ENCODE data around the gene CLTC. TPM values are rescaled to one million over a fixed set of nuclear protein-coding genes. Genes with fewer than 3 reads are reported as not detected.
"Not testable (repeated sequence)": the region's sequence is repeated elsewhere in the genome, so short reads cannot be mapped to it uniquely, and the experiment has no call there.

Gene CLTC
- total RNA-seq, 2 experiments from 2014 or later, result 181 to 183 TPM

- ChIA-PET CTCF (no interaction called here), POLR2A (no interaction called here)
Measured at GRCh38 chr17:59629174-59629573, 9.5 kb downstream of the CLTC start.

GRCh38 chr17:59631276-59631675, 11.6 kb downstream of the CLTC start:
- CTCF ChIA-PET, result no interaction called here
- POLR2A ChIA-PET, result no interaction called here

GRCh38 chr17:59632398-59632797, 12.7 kb downstream of the CLTC start:
- ChIA-PET POLR2A (no interaction called here), CTCF (no interaction called here)

- POLR2A ChIA-PET, result no interaction called here
Measured at GRCh38 chr17:59633658-59634359, 14.1 kb downstream of the CLTC start.

GRCh38 chr17:59634632-59635541, 15.2 kb downstream of the CLTC start:
- ChIA-PET POLR2A (interaction anchor here (1.2 kb wide), 1 partner anchor 15 kb away, joined by 6 read pairs; the partner anchor contains the start of gene CLTC), CTCF (no interaction called here)

More at GRCh38 chr17:59633658-59634359, 14.1 kb downstream of the CLTC start:
- CTCF ChIA-PET, result no interaction called here

- ChIA-PET CTCF (no interaction called here), POLR2A (interaction anchor here (0.6 kb wide), 1 partner anchor 456 kb away, joined by 4 read pairs; no protein-coding TSS in a partner anchor)
Measured at GRCh38 chr17:59637611-59638310, 18.1 kb downstream of the CLTC start.

GRCh38 chr17:59638553-59638952, 18.9 kb downstream of the CLTC start:
- POLR2A ChIA-PET, result no interaction called here
- CTCF ChIA-PET, result no interaction called here

- ChIA-PET POLR2A (no interaction called here), CTCF (interaction anchor here (0.5 kb wide), 1 partner anchor 41 kb away, joined by 4 read pairs; no protein-coding TSS in a partner anchor)
Measured at GRCh38 chr17:59641799-59642484, 22.2 kb downstream of the CLTC start.

GRCh38 chr17:59642565-59642964, 22.9 kb downstream of the CLTC start:
- POLR2A ChIA-PET, result interaction anchor here (0.5 kb wide), 1 partner anchor 170 kb away, joined by 7 read pairs; no protein-coding TSS in a partner anchor
- CTCF ChIA-PET, result interaction anchor here (0.5 kb wide), 1 partner anchor 42 kb away, joined by 4 read pairs; no protein-coding TSS in a partner anchor

GRCh38 chr17:59643159-59644140, 23.8 kb downstream of the CLTC start:
- POLR2A ChIA-PET, result interaction anchor here (0.5 kb wide), 1 partner anchor 171 kb away, joined by 7 read pairs; no protein-coding TSS in a partner anchor
- CTCF ChIA-PET, result no interaction called here

GRCh38 chr17:59647288-59647687, 27.6 kb downstream of the CLTC start:
- ChIA-PET POLR2A (no interaction called here), CTCF (interaction anchor here (0.5 kb wide), 1 partner anchor 28 kb away, joined by 3 read pairs; no protein-coding TSS in a partner anchor)

- CTCF ChIA-PET, result no interaction called here
- POLR2A ChIA-PET, result interaction anchor here (0.6 to 1.1 kb wide), 2 partner anchors 31 to 226 kb away, joined by 3 read pairs; no protein-coding TSS in a partner anchor
Measured at GRCh38 chr17:59649886-59650285, 30.2 kb downstream of the CLTC start.

GRCh38 chr17:59650642-59651041, 30.9 kb downstream of the CLTC start:
- ChIA-PET POLR2A (interaction anchor here (0.6 to 1.1 kb wide), 3 partner anchors 32 to 227 kb away, joined by 3 read pairs; no protein-coding TSS in a partner anchor), CTCF (interaction anchor here (0.7 kb wide), 2 partner anchors 21 to 33 kb away, joined by 3 to 6 read pairs; no protein-coding TSS in a partner anchor)

GRCh38 chr17:59651346-59651745, 31.7 kb downstream of the CLTC start:
- ChIA-PET CTCF (no interaction called here), POLR2A (no interaction called here)

GRCh38 chr17:59652119-59652518, 32.4 kb downstream of the CLTC start:
- POLR2A ChIA-PET, result no interaction called here
- CTCF ChIA-PET, result no interaction called here

- CTCF ChIA-PET, result interaction anchor here (0.7 kb wide), 1 partner anchor 1382 kb away, joined by 3 read pairs; no protein-coding TSS in a partner anchor
- POLR2A ChIA-PET, result not testable (repeated sequence)
Measured at GRCh38 chr17:59656624-59657023, 36.9 kb downstream of the CLTC start.

- ChIA-PET CTCF (no interaction called here), POLR2A (no interaction called here)
Measured at GRCh38 chr17:59666235-59666634, 46.5 kb downstream of the CLTC start.

- ChIA-PET POLR2A (no interaction called here), CTCF (interaction anchor here (0.6 kb wide), 1 partner anchor 50 kb away, joined by 3 read pairs; no protein-coding TSS in a partner anchor)
Measured at GRCh38 chr17:59668816-59669215, 49.1 kb downstream of the CLTC start.
